H9 (cell line): ENCODE data around the gene SCNN1G. TPM values are rescaled to one million over a fixed set of nuclear protein-coding genes. Genes with fewer than 3 reads are reported as not detected.

Source experiments
- DNase-seq: peaks from one replicate; pipeline ENCODE4 v3.0.0-alpha.2; 2017
- H2AFZ ChIP-seq: one replicate; pipeline ENCODE4 v1.6.1; 2013; ENCODE audit warnings: mild to moderate bottlenecking, low read length, control low read depth, moderate library complexity
- H2AK5ac ChIP-seq: 2 replicates; pipeline ENCODE4 v1.6.1; 2013; ENCODE audit warnings: low read length, control low read depth, mixed read lengths; ENCODE audit not compliant: insufficient read length
- H2BK120ac ChIP-seq: one replicate; pipeline ENCODE4 v1.6.1; 2013; ENCODE audit warnings: low read depth, mild to moderate bottlenecking, low read length, control low read depth, inconsistent platforms; ENCODE audit not compliant: poor library complexity, severe bottlenecking
- H2BK12ac ChIP-seq: 2 replicates; pipeline ENCODE4 v1.6.1; 2013; ENCODE audit warnings: low read length, control low read depth, mixed read lengths, low read depth; ENCODE audit not compliant: insufficient read length
- H2BK15ac ChIP-seq: 2 replicates; pipeline ENCODE4 v1.6.1; 2013; ENCODE audit warnings: low read depth, low read length, control low read depth
- H2BK20ac ChIP-seq: one replicate; pipeline ENCODE4 v1.6.1; 2013; ENCODE audit warnings: low read depth, mild to moderate bottlenecking, low read length, control low read depth, inconsistent platforms; ENCODE audit not compliant: poor library complexity, severe bottlenecking
- H2BK5ac ChIP-seq: 2 replicates; pipeline ENCODE4 v1.6.1; 2013; ENCODE audit warnings: low read length, control low read depth, mixed read lengths; ENCODE audit not compliant: insufficient read length
- H3K14ac ChIP-seq: 2 replicates; pipeline ENCODE4 v1.6.1; 2013; ENCODE audit warnings: low read length, control low read depth; ENCODE audit not compliant: insufficient read depth
- H3K18ac ChIP-seq: 2 replicates; pipeline ENCODE4 v1.6.1; 2013; ENCODE audit warnings: low read depth, mild to moderate bottlenecking, mixed read lengths, low read length, control low read depth; ENCODE audit not compliant: insufficient read length
- H3K23ac ChIP-seq: 2 replicates; pipeline ENCODE4 v1.6.1; 2013; ENCODE audit warnings: low read length, control low read depth, mixed read lengths, low read depth; ENCODE audit not compliant: insufficient read length
- H3K23me2 ChIP-seq: 2 replicates; pipeline ENCODE4 v1.6.1; 2013; ENCODE audit warnings: low read depth, mild to moderate bottlenecking, mixed read lengths, low read length, control low read depth; ENCODE audit not compliant: insufficient read length, poor library complexity, severe bottlenecking
- H3K27ac ChIP-seq: 2 replicates; pipeline ENCODE4 v1.5.1; 2013; ENCODE audit warnings: low read length, control low read depth, mixed read lengths, low read depth; ENCODE audit not compliant: insufficient read length
- H3K27me3 ChIP-seq: 2 replicates; pipeline ENCODE4 v1.6.1; 2013; ENCODE audit warnings: low read length, control low read depth, inconsistent platforms; ENCODE audit not compliant: insufficient read depth
- H3K4ac ChIP-seq: 2 replicates; pipeline ENCODE4 v1.6.1; 2013; ENCODE audit warnings: low read depth, mild to moderate bottlenecking, control low read depth, inconsistent platforms, low read length, moderate library complexity
- H3K4me1 ChIP-seq: 2 replicates; pipeline ENCODE4 v1.6.1; 2013; ENCODE audit warnings: low read length, control low read depth, inconsistent platforms; ENCODE audit not compliant: insufficient read depth
- H3K4me2 ChIP-seq: 2 replicates; pipeline ENCODE4 v1.6.1; 2013; ENCODE audit warnings: low read length, control low read depth, mixed read lengths; ENCODE audit not compliant: insufficient read length, insufficient read depth
- H3K56ac ChIP-seq: 2 replicates; pipeline ENCODE4 v1.6.1; 2013; ENCODE audit warnings: low read depth, mild to moderate bottlenecking, mixed read lengths, low read length, control low read depth; ENCODE audit not compliant: insufficient read length
- H3K79me1 ChIP-seq: 2 replicates; pipeline ENCODE4 v1.6.1; 2013; ENCODE audit warnings: low read depth, mild to moderate bottlenecking, moderate library complexity, low read length, control low read depth, inconsistent platforms; ENCODE audit not compliant: insufficient read depth, poor library complexity, severe bottlenecking
- H3K79me2 ChIP-seq: 2 replicates; pipeline ENCODE4 v1.6.1; 2013; ENCODE audit warnings: low read length, control low read depth, inconsistent platforms; ENCODE audit not compliant: insufficient read depth
- H3K9ac ChIP-seq: 2 replicates; pipeline ENCODE4 v1.6.1; 2013; ENCODE audit warnings: low read length, control low read depth, mixed read lengths; ENCODE audit not compliant: insufficient read length; ENCODE audit errors: extremely low read depth
- H3K9me3 ChIP-seq: one replicate; pipeline ENCODE4 v1.6.1; 2013; ENCODE audit warnings: low read depth, low read length, inconsistent platforms; ENCODE audit not compliant: control insufficient read depth
- H3T11ph ChIP-seq: one replicate; pipeline ENCODE4 v1.6.1; 2013; ENCODE audit warnings: mild to moderate bottlenecking, low read length, control low read depth, inconsistent platforms
- H4K20me1 ChIP-seq: one replicate; pipeline ENCODE4 v1.6.1; 2013; ENCODE audit not compliant: control insufficient read depth, insufficient read length, insufficient read depth
- H4K5ac ChIP-seq: 2 replicates; pipeline ENCODE4 v1.6.1; 2013; ENCODE audit warnings: low read depth, mild to moderate bottlenecking, mixed read lengths, low read length, control low read depth; ENCODE audit not compliant: insufficient read length
- H4K8ac ChIP-seq: replicated peaks from 2 replicates; pipeline ENCODE4 v1.6.1; 2013; ENCODE audit warnings: low read length, control low read depth, mixed read lengths, low read depth; ENCODE audit not compliant: insufficient read length
- H4K91ac ChIP-seq: 2 replicates; pipeline ENCODE4 v1.6.1; 2013; ENCODE audit warnings: low read depth, mild to moderate bottlenecking, moderate library complexity, mixed read lengths, low read length, control low read depth; ENCODE audit not compliant: insufficient read length
- H3K27ac Mint-ChIP-seq, 3 experiments: 2 replicates in 2 of 3; 3 replicates in 1 of 3; pipeline ENCODE4 v1.8.0; 2020 to 2021; ENCODE audit warnings: mixed read lengths in 3 of 3, mild to moderate bottlenecking in 1 of 3, moderate library complexity in 1 of 3
- H3K27me3 Mint-ChIP-seq: 2 replicates; pipeline ENCODE4 v1.8.0; 2021; ENCODE audit warnings: low read depth, mild to moderate bottlenecking, moderate library complexity, mixed read lengths
- H3K36me3 Mint-ChIP-seq, 3 experiments: 2 replicates in 2 of 3; 3 replicates in 1 of 3; pipeline ENCODE4 v1.8.0; 2020 to 2021; ENCODE audit warnings: low read depth in 3 of 3, mixed read lengths in 3 of 3; ENCODE audit not compliant: insufficient read depth in 1 of 3
- H3K4me1 Mint-ChIP-seq, 2 experiments: 2 replicates each; pipeline ENCODE4 v1.8.0; 2020; ENCODE audit warnings: mixed read lengths in 2 of 2
- H3K4me3 Mint-ChIP-seq, 2 experiments: 2 replicates in 1 of 2; 3 replicates in 1 of 2; pipeline ENCODE4 v1.8.0; 2020 to 2021; ENCODE audit warnings: mild to moderate bottlenecking in 2 of 2, mixed read lengths in 2 of 2, moderate library complexity in 1 of 2
- H3K9me3 Mint-ChIP-seq, 2 experiments: 2 replicates in 1 of 2; 3 replicates in 1 of 2; pipeline ENCODE4 v1.8.0; 2020; ENCODE audit warnings: mild to moderate bottlenecking in 2 of 2, mixed read lengths in 2 of 2, moderate library complexity in 1 of 2
- CTCF ChIP-seq: fragments of 200-600 bp; sonication (generic); conservative IDR thresholded peaks from 3 replicates; pipeline ENCODE4 v1.8.0; 2021; ENCODE audit warnings: antibody characterized with exemption, mild to moderate bottlenecking
- WGBS: extraction: QIAGEN DNeasy Blood & Tissue Kit; methylation state at CpG from one replicate; pipeline ENCODE4 v1.1.7; 2013; ENCODE audit warnings: missing lambda C conversion rate, low lambda C conversion rate, mixed read lengths; ENCODE audit not compliant: insufficient read length; ENCODE audit errors: extremely low coverage; 5-methylcytosine and 5-hydroxymethylcytosine counted together
- total RNA-seq: library from RNA; stranded (reverse); gene quantifications from 2 replicates; pipeline ENCODE4 v1.2.1, GENCODE V29; 2021

Gene SCNN1G
- total RNA-seq, 1 experiment from 2014 or later, result 0.74 TPM

DNA sequence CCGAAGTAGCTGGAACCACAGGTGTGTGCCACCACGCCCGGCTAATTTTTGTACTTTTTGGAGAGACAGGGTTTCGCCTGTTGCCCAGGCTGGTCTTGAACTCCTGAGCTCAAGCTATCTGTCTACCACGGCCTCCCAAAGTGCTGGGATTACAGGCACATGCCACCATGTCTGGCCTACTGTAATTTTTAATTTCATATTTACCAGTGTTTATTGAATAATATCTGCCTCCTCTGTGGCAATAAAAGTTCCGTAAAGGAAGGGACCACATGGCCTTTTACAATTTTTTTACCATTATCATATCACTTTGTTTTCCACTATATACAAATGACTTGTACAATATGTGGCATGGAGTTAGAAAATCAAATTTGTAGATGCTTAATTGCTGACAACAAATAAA lies 41.0 kb upstream of the SCNN1G start:
- no peak overlapping the region for H3K56ac ChIP-seq
- no peaks in the 10 kb centered on the region for H4K20me1 ChIP-seq
- peaks cover 9% of the 10 kb centered on the region; the same call in 1 of the 2 replicates for H3K4me1 ChIP-seq
- no peak for TF ChIP-seq CTCF
- peaks cover 30 to 32% of the 10 kb centered on the region in 2 experiments for H3K4me1 Mint-ChIP-seq
- H3K23ac ChIP-seq, result no peak overlapping the region
- H3K18ac ChIP-seq, result no peak overlapping the region
- peaks cover 22% of the 10 kb centered on the region; the same call in 1 of the 2 replicates for H3K79me2 ChIP-seq
- H2BK20ac ChIP-seq, result no peak overlapping the region
- H3K4ac ChIP-seq, result no peak overlapping the region
- H2AFZ ChIP-seq, result no peak overlapping the region
- no peak overlapping the region for H3K4me3 Mint-ChIP-seq
- peaks cover 5% of the 10 kb centered on the region for H3K79me1 ChIP-seq
- no peak overlapping the region for H3K4me2 ChIP-seq
- H3K23me2 ChIP-seq, result no peaks in the 10 kb centered on the region
- no CpG with 5 or more reads among the region's 6 CpGs for WGBS
- peaks cover 0 to 11% (median 4%) of the 10 kb centered on the region in 3 experiments; a peak in 3 of 7 replicates for H3K36me3 Mint-ChIP-seq
- no peak overlapping the region for H4K5ac ChIP-seq
- no peak overlapping the region for H2BK120ac ChIP-seq
- H3K27ac Mint-ChIP-seq, result no peak overlapping the region
- peaks cover 0 to 2% of the 10 kb centered on the region in 2 experiments; a peak in 2 of 5 replicates for H3K9me3 Mint-ChIP-seq
- H2BK12ac ChIP-seq, result no peak overlapping the region
- no peaks in the 10 kb centered on the region for H3K27me3 Mint-ChIP-seq
- H3K9ac ChIP-seq, result no peak overlapping the region
- H3K27ac ChIP-seq, result no peak overlapping the region
- H3K27me3 ChIP-seq, result no peaks in the 10 kb centered on the region
- no peak overlapping the region for H3T11ph ChIP-seq
- H2AK5ac ChIP-seq, result no peak overlapping the region
- no peak overlapping the region for H2BK15ac ChIP-seq
- H3K14ac ChIP-seq, result no peak overlapping the region
- DNase-seq, result no peak
- H4K8ac ChIP-seq, result no peak overlapping the region
- H2BK5ac ChIP-seq, result no peak overlapping the region
- H4K91ac ChIP-seq, result no peak overlapping the region
- H3K9me3 ChIP-seq, result no peaks in the 10 kb centered on the region
